NCI-H2107 treated with DMSO at 0.1 percent for 48 hours (cell line): Measurements from ENCODE around the gene CERS4.
"Not testable (repeated sequence)": the region's sequence is repeated elsewhere in the genome, so short reads cannot be mapped to it uniquely, and the experiment has no call there.

ENCODE experiments used
- DNase-seq: peaks from one replicate; lab custom pipeline; 2025; ENCODE audit not compliant: unreplicated experiment; lab: John Stamatoyannopoulos, UW

CERS4 gene

GRCh38 chr19:8209462-8210378 is 550 bp downstream of the CERS4 start:
- DNase-seq, result no peak

DNA sequence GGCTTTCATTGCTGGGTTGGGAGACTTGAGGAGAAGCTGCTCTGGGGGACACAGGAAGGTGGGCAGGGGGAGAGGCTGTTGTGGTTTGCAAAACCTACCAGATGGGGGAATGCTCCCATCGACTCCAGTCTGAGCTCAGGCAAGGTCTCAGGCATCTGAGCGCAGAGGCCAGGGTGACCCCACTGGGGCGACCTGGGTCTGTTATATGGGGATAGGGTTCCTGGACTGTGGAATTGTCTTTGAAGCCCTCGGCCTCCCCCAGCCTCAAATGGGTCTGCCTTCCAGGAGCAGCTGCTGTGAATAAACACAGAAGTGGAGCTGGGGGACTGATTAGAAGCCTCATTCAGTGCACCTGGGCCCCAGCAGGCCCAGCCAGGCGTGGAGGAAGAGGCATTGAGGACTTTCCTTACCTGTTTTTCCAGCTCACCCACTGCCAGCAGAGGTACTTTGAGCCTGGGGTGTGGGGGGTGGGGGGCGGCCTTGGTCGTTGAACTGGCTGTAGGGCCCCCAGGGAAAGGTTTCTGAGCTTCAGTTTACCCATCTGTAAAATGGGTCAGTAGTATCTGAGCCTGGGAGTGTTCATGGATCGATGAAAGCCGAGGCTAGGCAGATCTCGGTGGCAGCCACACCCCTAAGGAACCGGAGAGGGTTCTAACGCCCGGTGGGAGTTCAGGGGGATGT is 1.4 kb downstream of the CERS4 start:
- DNase-seq, result peak; percentile 26

GRCh38 chr19:8212212-8212611 is 3.0 kb downstream of the CERS4 start:
- no peak for DNase-seq

DNA sequence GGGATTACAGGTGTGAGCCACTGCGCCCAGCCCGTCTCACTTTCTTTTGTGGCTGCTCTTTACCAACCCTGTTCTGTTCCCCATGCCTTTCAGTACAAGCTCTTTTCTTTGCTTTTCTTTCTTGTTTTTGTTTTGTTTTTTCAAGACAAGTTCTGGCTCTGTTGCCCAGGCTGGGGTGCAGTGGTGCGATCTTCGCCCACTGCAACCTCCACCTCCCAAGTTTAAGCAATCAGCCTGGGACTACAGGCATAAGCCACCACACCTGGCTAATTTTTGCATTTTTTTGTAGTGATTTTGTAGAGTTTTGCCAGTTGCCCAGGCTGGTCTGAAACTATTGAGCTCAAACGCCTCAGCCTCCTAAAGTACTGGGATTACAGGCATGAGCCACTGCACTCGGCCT is 3.7 kb downstream of the CERS4 start:
- DNase-seq, result no peak

DNA sequence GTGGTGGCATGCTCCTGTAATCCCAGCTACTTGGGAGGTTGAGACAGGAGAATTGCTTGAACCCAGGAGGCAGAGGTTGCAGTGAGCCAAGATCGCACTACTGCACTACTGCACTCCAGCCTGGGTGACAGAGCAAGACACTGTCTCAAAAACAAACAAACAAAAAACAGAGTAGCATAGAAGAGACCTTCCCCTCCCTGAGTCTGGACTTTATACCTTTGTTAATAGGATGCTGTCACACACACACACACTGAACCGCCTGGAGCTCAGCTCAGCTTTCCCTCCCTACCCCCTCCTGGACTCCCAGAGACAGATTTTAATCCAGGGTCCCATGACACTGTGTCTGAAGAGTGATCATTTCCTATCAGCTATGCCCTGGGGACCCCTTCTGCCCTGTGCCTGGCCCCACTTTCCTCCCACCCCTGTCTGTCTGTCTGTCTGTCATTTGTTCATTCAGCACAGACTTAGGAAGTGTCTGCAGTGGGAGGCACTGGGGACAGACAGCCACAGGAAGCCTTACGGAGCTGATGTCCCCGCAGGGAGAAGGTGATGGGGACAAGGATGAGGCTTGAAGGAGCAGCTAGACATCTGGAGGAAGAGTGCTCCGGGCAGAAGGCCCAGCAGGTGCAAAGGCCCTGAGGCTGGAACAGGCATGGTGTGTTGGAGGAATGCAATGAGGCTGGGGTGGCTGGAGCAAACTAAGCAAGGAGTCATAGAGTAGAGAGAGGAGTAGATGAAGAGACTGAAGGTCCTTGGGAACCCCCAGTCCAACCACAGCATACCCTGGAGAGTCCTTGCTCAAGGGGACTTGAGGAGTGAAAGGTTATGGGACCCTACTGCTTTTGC is 4.9 kb downstream of the CERS4 start:
- DNase-seq, result no peak

GRCh38 chr19:8214802-8215201 is 5.6 kb downstream of the CERS4 start:
- no peak for DNase-seq

GRCh38 chr19:8215783-8216182 is 6.6 kb downstream of the CERS4 start:
- no peak for DNase-seq

GRCh38 chr19:8216357-8216756 is 7.2 kb downstream of the CERS4 start:
- no peak for DNase-seq

- not testable (repeated sequence) for DNase-seq
Measured at GRCh38 chr19:8218127-8218526, 9.0 kb downstream of the CERS4 start.

DNA sequence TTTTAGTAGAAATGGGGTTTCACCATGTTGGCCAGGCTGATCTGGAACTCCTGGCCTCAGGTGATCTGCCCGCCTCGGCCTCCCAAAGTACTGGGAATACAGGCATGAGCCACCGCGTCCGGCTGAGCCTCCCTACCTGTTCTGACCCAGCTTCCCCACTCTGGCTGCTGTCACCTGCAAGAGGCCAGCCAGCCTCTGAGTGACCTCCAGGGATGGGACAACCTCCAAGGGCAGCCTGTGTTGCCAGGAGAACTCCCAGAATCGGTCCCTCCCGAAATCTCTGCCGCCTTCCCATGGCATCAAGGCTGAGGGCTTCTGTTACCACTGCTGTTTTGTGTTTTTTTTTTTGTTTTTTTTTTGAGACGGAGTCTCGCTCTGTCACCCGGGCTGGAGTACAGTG is 11.3 kb downstream of the CERS4 start:
- no peak for DNase-seq

DNA sequence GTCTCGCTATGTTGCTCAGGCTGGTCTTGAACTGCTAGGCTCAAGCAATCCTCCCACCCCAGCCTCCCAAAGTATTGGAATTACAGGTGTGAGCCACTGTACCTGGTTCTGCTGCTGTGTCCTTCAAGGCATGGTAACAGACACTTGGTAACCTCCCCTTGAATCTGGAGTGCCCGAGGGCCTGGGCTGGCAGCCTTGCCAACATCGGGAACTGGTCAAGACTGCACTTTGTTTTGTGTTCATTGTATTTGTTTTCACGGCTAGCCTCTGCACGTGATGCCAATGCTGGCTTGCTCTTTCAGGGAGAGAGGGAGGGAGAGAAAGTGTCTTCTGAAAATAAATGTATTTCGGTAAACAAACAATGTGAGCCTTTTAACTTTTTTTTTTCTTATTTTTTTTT is 12.0 kb downstream of the CERS4 start:
- no peak for DNase-seq

- DNase-seq, result not testable (repeated sequence)
Measured at GRCh38 chr19:8223442-8223841, 14.3 kb downstream of the CERS4 start.

- no peak for DNase-seq
Measured at GRCh38 chr19:8224394-8225145, 15.4 kb downstream of the CERS4 start.

DNA sequence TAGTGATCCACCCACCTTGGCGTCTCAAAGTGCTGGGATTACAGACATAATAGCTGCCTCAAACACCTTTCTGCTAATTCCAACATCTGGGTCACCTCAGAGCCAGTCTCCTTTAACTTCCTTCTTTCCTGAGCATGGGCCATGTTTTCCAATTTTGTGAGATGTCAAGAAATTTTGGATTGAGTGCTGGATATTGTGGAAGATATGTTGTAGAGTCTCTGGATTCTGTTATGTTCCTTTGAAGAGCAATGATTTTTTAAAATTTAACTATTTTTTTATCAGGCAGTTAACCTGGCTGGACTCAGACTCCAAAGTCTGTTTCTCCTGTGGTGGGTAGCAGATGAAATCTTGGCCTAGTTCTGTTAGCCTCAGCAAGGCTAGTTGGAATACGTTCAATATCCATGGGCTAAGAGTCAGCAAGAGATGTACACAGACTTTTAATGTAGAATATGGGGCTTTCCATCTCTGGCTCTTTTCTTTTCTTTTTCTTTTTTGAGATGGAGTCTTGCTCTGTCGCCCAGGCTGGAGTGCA is 22.0 kb downstream of the CERS4 start:
- DNase-seq, result no peak

GRCh38 chr19:8233370-8233769 is 24.2 kb downstream of the CERS4 start:
- peak; percentile 7 for DNase-seq

DNA sequence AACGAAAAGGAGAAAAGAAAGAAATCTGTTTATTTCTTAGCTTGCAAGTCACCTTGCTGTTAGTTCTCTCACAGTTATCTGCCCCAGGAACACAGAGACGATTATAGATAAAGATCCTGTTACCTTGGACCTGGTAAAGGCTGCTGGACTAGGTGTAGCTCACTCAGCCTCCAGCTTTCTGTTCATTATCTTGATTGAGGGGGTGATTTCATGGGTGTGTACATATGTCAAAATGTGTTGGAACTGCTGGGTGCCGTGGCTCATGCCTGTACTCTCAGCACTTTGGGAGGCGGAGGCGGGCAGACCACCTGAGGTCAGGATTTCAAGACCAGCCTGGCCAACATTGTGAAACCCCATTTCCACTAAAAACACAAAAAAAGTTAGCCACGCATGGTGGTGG is 27.9 kb downstream of the CERS4 start:
- no peak for DNase-seq

GRCh38 chr19:8238251-8238650 is 29.1 kb downstream of the CERS4 start:
- DNase-seq, result no peak

DNA sequence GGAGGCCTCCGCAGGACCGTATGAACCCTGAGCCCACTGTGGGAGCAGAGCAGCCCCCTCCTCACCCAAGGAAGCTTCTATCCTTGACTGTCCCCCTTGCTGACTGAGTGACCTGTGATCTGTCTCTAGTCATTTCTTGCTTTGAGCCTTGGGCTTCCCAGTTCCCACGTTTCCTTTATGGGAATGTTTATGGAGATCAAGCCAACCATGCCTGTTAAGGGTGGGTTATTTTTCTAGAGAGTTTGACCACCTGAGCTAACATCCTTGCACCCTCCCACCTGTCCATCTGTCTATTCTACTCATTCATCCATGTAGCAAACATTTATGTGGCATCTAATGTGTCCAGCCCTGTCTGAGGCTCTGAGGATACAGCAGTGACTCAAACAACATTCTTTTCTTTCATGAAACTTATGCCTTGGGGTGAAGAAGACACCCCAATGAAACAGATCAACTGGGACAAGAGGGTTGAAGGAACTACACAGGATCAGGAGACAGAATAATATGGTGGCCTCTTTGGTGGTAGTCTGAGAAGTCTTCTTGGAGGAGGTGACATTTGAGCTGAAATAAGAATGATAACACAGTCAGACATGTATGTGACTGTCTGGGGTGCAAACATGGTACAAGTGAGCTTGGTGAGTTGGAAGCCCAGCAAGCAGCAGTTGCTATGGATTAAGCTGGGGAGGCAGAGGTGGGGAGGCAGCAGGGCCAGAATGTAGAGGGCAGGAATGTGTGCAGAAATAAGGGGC is 30.5 kb downstream of the CERS4 start:
- DNase-seq, result no peak

DNA sequence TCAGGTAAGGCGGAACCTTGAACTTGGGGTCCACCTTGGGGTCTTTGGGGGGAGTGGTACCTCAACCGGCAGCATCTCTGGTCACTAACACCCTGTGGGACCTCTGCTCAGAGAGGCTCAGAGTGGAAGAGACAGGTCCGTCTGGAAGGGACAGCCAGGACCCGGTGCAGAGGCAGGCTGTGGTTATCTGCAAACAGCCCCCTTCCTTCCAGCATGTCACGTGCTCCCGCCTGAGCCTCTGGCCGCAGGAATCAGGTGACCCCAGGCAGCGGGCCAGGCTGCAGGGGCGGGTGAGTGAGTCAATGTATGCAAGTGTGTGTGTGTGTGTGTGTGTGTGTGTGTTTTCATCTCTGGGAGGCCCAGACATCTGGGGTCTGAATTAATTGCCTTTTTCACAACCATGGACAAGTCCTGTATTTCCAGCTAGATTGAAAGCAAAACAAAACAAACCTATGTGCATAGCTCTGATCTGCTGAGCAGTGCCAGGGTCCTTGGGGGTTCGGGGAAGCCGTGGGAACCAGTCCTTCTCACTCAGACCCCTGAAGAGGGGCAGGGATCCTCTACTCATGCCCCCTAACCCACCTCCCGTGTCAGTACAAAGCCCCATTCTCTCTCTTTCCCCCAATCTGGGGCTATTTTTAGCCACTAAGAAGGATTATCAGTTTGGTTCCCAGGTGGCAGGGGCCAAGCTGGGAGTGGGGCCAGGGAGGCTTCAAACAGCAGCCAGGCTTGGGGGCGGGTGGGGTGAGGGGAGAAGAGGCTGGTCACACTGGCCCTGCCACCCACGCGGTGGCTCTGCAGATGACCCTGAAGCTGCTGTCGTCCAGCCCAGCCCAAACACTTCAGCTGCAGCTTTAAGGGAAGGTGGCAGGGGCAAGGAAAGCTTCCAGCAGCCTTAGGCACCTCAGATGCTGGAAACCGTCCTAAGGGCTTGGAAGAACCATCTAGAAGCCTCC is 31.4 kb downstream of the CERS4 start:
- peak; percentile 63 for DNase-seq
